HEK293T (cell line): ENCODE results near the gene GARIN5A.

Source experiments
- CTCF ChIA-PET: fragments of 350-600 bp; formaldehyde crosslinking; extraction: SDS; loops from one replicate; lab custom pipeline; 2021; ENCODE audit warnings: antibody characterized with exemption, inconsistent platforms; lab: Yijun Ruan, JAX
- POLR2A ChIA-PET: fragments of 350-600 bp; formaldehyde crosslinking; extraction: SDS; loops from one replicate; lab custom pipeline; 2020; ENCODE audit warnings: antibody characterized with exemption, inconsistent platforms; lab: Yijun Ruan, JAX
- DNase-seq: peaks from one replicate; pipeline ENCODE4 v3.0.0; 2012; ENCODE audit warnings: mixed read lengths; ENCODE audit errors: extremely low spot score
- ARNT ChIP-seq: fragments of 450-650 bp; IDR thresholded peaks from 2 replicates; pipeline ENCODE4 v1.6.1; 2017; ENCODE audit warnings: mild to moderate bottlenecking
- BHLHE40 ChIP-seq: fragments of 450-650 bp; IDR thresholded peaks from 2 replicates; pipeline ENCODE4 v1.6.1; 2016; ENCODE audit warnings: mild to moderate bottlenecking, moderate library complexity, borderline replicate concordance
- CTBP1 ChIP-seq: fragments of 450-650 bp; IDR thresholded peaks from 2 replicates; pipeline ENCODE4 v1.6.1; 2016; ENCODE audit warnings: borderline replicate concordance
- ELF4 ChIP-seq: fragments of 450-650 bp; IDR thresholded peaks from 2 replicates; pipeline ENCODE4 v1.6.1; 2017; ENCODE audit warnings: antibody characterized with exemption
- FOXA1 ChIP-seq: fragments of 450-650 bp; IDR thresholded peaks from 2 replicates; pipeline ENCODE4 v1.6.1; 2016; ENCODE audit warnings: mild to moderate bottlenecking
- FOXK2 ChIP-seq: fragments of 450-650 bp; IDR thresholded peaks from 2 replicates; pipeline ENCODE4 v1.6.1; 2016; ENCODE audit warnings: mild to moderate bottlenecking
- FOXM1 ChIP-seq: fragments of 450-650 bp; IDR thresholded peaks from 2 replicates; pipeline ENCODE4 v1.6.1; 2017; ENCODE audit warnings: mild to moderate bottlenecking, borderline replicate concordance
- HDGF ChIP-seq: fragments of 450-650 bp; IDR thresholded peaks from 2 replicates; pipeline ENCODE4 v1.6.1; 2017; ENCODE audit warnings: antibody characterized with exemption, borderline replicate concordance
- L3MBTL2 ChIP-seq: fragments of 450-650 bp; conservative IDR thresholded peaks from 2 replicates; pipeline ENCODE4 v1.6.1; 2016; ENCODE audit warnings: mild to moderate bottlenecking
- LEF1 ChIP-seq: fragments of 450-650 bp; IDR thresholded peaks from 2 replicates; pipeline ENCODE4 v1.6.1; 2017; ENCODE audit warnings: mild to moderate bottlenecking, borderline replicate concordance
- NFRKB ChIP-seq: fragments of 450-650 bp; IDR thresholded peaks from 2 replicates; pipeline ENCODE4 v1.6.1; 2016; ENCODE audit warnings: mild to moderate bottlenecking, moderate library complexity
- SP1 ChIP-seq: fragments of 450-650 bp; IDR thresholded peaks from 2 replicates; pipeline ENCODE4 v1.6.1; 2017
- SUZ12 ChIP-seq: fragments of 450-650 bp; IDR thresholded peaks from 2 replicates; pipeline ENCODE4 v1.6.1; 2016; ENCODE audit warnings: mild to moderate bottlenecking
- TARDBP ChIP-seq: fragments of 450-650 bp; IDR thresholded peaks from 2 replicates; pipeline ENCODE4 v1.6.1; 2016
- ZNF384 ChIP-seq: fragments of 450-650 bp; IDR thresholded peaks from 2 replicates; pipeline ENCODE4 v1.6.1; 2016
- TF ChIP-seq, protein P1 (sequence below): fragments of 450-650 bp; IDR thresholded peaks from 2 replicates; pipeline ENCODE4 v1.6.1; 2016

The GARIN5A gene

DNA sequence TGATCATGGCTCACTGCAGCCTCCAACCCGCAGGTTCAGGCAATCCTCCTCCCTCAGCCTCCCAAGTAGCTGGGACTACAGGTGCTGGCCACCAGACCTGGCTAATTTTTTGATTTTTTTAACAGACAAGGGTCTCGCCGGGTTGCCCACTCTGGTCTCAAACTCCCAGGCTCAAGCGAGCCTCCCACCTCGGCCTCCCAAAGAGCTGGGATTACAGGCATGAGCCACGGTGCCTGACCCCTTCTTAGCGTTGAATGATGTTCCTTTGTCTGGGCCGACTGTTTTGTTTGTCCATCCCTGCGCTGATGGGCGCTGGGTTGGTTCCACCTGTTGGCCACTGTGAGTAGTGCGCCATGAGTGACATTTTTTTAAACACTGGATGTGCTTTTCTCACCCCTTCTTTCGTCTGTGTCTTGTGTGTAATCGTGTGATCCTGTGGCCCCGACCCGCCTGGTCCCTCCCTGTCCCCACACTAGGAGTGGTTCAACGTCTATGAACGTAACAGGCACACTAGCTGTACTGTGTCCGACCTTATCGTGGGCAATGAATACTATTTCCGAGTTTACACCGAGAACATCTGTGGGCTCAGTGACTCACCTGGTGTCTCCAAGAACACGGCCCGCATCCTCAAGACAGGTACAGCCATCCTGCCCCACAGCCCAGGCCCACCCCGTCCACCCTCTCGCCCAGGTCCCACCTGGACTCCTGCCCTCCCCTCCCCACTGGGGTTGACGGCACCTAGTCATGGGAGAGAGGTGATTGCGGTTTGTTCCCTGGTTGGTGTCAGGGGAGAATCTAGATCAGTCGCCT lies 15.4 kb downstream of the GARIN5A start:
- TF ChIP-seq L3MBTL2 (no peak), FOXK2 (no peak), CTBP1 (no peak), HDGF (no peak), TARDBP (no peak), ZNF384 (peak; percentile 75), FOXA1 (no peak), SP1 (no peak), BHLHE40 (no peak)
- TF ChIP-seq, protein P1, sequence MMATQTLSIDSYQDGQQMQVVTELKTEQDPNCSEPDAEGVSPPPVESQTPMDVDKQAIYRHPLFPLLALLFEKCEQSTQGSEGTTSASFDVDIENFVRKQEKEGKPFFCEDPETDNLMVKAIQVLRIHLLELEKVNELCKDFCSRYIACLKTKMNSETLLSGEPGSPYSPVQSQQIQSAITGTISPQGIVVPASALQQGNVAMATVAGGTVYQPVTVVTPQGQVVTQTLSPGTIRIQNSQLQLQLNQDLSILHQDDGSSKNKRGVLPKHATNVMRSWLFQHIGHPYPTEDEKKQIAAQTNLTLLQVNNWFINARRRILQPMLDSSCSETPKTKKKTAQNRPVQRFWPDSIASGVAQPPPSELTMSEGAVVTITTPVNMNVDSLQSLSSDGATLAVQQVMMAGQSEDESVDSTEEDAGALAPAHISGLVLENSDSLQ, result peak; percentile 62
- ChIA-PET CTCF (interaction anchor here (1.2 to 1.5 kb wide), 4 partner anchors 90 to 104 kb away, joined by 4 to 6 read pairs (median 4); partner anchors contain the start of gene NAPSA), POLR2A (interaction anchor here (2.0 kb wide), 1 partner anchor 92 kb away, joined by 10 read pairs; no protein-coding TSS in a partner anchor)
- peak; percentile 85 for DNase-seq

DNA sequence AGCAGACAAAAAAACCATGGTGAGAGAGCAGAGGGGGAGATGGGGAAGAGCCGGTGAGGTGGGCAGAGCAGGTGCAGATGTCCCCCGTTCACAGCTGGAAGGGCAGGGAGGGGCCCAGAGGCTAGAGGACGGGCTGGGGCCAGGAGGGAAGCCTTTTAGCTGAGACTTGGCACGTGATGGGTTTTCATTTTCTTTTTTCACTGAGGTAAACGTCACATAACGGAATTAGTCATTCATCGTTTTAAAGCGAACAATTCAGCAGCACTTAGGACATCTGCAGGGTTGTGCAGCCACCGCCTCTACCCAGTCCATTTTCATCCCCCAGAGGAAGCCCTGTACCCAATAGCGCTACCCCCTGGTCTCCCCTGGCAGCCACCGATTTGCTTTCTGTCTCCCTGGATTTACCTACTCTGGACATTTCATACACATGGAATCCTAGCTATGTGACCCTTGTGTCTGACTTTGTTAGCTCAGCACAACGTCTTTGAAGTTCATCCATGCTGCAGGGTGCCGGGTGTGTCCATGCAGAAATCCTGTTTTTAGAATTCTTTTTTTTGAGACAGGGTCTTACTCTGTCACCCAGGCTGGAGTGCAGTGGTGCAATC lies 16.4 kb downstream of the GARIN5A start:
- ChIA-PET POLR2A (interaction anchor here (2.0 kb wide), 1 partner anchor 91 kb away, joined by 10 read pairs; no protein-coding TSS in a partner anchor), CTCF (interaction anchor here (1.2 to 1.5 kb wide), 4 partner anchors 89 to 103 kb away, joined by 4 to 6 read pairs (median 4); partner anchors contain the start of gene NAPSA)
- DNase-seq, result no peak
- TF ChIP-seq L3MBTL2, result no peak
- no peak for TF ChIP-seq LEF1
- TF ChIP-seq TARDBP, result no peak

DNA sequence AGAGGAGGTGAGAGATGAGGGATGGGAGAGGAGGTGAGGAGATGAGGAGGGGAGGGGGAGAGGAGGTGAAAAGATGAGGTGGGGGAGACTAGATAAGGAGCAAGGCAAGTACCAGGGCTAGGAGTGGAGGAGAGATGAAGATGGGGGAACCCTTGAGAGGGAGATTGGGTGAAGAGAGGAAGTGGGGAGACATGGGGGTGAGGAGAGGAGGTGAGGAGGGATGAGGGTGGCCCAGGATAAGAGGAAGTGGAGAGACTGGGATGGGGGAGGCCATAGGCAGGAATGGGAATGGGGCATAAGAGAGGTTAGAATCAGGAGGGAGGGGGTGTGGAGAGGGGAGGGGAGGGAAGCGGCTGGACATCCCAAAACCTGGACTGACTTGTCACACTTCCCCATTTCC lies 17.0 kb downstream of the GARIN5A start:
- CTCF ChIA-PET, result no interaction called here
- no peak for TF ChIP-seq FOXK2
- no peak for TF ChIP-seq L3MBTL2
- TF ChIP-seq BHLHE40, result no peak
- no peak for TF ChIP-seq ZNF384
- TF ChIP-seq LEF1, result no peak
- no peak for TF ChIP-seq SP1
- TF ChIP-seq HDGF, result no peak
- TF ChIP-seq CTBP1, result no peak
- no peak for TF ChIP-seq NFRKB
- no peak for TF ChIP-seq FOXM1
- no peak for TF ChIP-seq SUZ12
- no peak for TF ChIP-seq ELF4
- no peak for TF ChIP-seq TARDBP
- no peak for TF ChIP-seq ARNT
- no peak for TF ChIP-seq FOXA1
- TF ChIP-seq, protein P1, result no peak
- POLR2A ChIA-PET, result interaction anchor here (1.3 to 2.0 kb wide), 2 partner anchors 91 kb away, joined by 5 to 10 read pairs; no protein-coding TSS in a partner anchor
- no peak for DNase-seq

DNA sequence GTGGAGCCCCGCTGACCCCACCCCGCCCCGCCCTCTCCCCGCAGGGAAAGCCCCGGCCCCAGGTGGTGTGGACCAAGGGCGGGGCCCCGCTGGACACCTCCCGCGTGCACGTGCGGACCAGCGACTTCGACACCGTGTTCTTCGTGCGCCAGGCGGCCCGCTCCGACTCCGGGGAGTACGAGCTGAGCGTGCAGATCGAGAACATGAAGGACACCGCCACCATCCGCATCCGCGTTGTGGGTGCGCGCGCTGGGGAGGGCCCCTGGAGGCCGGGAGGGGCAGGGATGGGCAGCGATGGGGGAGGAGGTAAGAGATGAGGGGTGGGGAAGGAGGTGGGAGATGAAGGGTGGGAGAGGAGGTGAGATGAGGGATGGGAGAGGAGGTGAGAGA lies 17.6 kb downstream of the GARIN5A start:
- TF ChIP-seq HDGF, result no peak
- TF ChIP-seq CTBP1, result no peak
- no peak for TF ChIP-seq ARNT
- TF ChIP-seq ZNF384, result no peak
- no peak for TF ChIP-seq FOXM1
- no peak for TF ChIP-seq LEF1
- no peak for TF ChIP-seq L3MBTL2
- TF ChIP-seq SP1, result no peak
- TF ChIP-seq FOXK2, result no peak
- TF ChIP-seq ELF4, result no peak
- no peak for TF ChIP-seq NFRKB
- TF ChIP-seq FOXA1, result no peak
- no peak for TF ChIP-seq TARDBP
- no peak for TF ChIP-seq SUZ12
- TF ChIP-seq, protein P1, result no peak
- TF ChIP-seq BHLHE40, result no peak
- DNase-seq, result no peak
- POLR2A ChIA-PET, result interaction anchor here (1.3 kb wide), 1 partner anchor 90 kb away, joined by 5 read pairs; no protein-coding TSS in a partner anchor
- CTCF ChIA-PET, result no interaction called here

DNA sequence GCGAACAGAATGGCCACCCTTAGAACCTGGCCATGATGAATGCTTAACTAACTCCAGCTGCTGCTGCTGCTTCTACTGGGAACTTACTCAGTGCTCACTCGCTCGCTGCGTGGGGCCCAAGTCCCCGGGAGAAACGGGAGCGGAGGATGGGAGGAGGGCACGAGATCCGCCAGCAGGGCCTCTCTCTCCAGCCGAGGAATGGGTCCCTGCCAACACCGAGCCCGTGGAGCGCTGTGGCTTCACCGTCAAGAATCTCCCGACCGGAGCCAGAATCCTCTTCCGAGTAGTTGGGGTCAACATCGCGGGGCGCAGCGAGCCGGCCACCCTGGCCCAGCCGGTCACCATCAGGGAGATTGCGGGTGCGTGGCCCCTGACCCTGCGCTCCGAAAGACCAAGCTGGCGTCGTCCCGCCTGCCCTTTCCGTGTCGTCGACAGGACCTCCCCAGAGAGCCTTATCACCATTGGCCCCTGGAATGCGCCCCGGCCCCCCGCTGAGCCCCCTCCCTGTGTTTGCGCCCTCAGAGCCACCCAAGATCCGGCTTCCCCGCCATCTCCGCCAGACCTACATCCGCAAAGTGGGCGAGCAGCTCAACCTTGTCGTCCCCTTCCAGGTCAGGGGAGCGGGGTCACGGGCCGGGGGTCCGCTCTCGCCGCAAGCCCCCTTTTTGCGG lies 18.1 kb downstream of the GARIN5A start:
- TF ChIP-seq NFRKB (no peak), LEF1 (no peak)
- CTCF ChIA-PET, result no interaction called here
- DNase-seq, result no peak
- POLR2A ChIA-PET, result interaction anchor here (1.3 kb wide), 1 partner anchor 90 kb away, joined by 5 read pairs; no protein-coding TSS in a partner anchor
